Measurements from ENCODE around the gene ACYP1. TPM values are rescaled to one million over a fixed set of nuclear protein-coding genes. Genes with fewer than 3 reads are reported as not detected.
A peak's percentile ranks its signal among the peaks of the same experiment; 100 is the strongest.

The ACYP1 gene
- polyA plus RNA-seq, 1 of the 3 experiments (the other 2 are of a cell fraction), result 53.5 TPM

DNA sequence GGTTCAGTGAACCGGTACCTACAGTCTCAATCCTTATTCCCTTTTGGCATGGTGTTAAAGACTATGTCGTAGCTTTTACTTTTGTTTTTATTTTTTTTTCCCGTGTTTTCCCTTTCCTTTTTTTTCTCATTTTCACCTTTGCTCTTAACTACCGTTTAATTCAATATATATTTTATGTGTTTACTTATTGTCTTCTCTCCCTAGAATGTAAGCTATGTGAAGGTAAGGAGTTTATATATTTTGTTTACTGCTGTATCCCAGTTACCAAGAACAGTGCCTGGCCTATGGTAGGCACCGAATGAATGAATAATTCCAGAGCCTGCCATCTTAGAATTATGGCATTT, 12.3 kb downstream of the ACYP1 start:
- H3F3A ChIP-seq (replicated peaks; ENCODE audit: insufficient read depth), result peaks cover 31% of the 10 kb centered on the region
- peaks cover 13% of the 10 kb centered on the region for H3K79me2 ChIP-seq (ENCODE audit: insufficient read depth)
- H2AFZ ChIP-seq (ENCODE audit: low read depth), result peak overlapping the region; percentile 83; the same call in 1 of the 2 replicates
- peaks cover 8 to 12% of the 10 kb centered on the region in 2 experiments; a peak in 3 of 4 replicates for H3K4me1 ChIP-seq (ENCODE audit: control insufficient read depth in 1 of 2, insufficient read depth in 2 of 2, low read depth in 1 of 2, low read length in 1 of 2)
- peak overlapping the region; percentile 66 for H3K4me2 ChIP-seq
- no peaks in the 10 kb centered on the region for H3K27me3 ChIP-seq (ENCODE audit: insufficient read depth)
- H3K4me3 ChIP-seq (ENCODE audit: low read depth in 2 of 2, low read length in 1 of 2), result peak overlapping the region in 1 of 2 experiments; percentile 55; a peak in 2 of 4 replicates
- no peak for DNase-seq
- no peaks in the 10 kb centered on the region for H3K9me2 ChIP-seq
- no peaks in the 10 kb centered on the region for H3K9me3 ChIP-seq
- no peaks in the 10 kb centered on the region for H4K20me1 ChIP-seq (ENCODE audit: insufficient read depth)
- H3K27ac ChIP-seq (ENCODE audit: low read depth in 2 of 2, low read length in 1 of 2), result peak overlapping the region in 1 of 2 experiments; percentile 84; a peak in 2 of 4 replicates
- CTCF ChIA-PET, result interaction anchor here (1.2 kb wide), 2 partner anchors 12 to 106 kb away, joined by 4 to 6 read pairs; partner anchors contain the start of gene ACYP1
- TF ChIP-seq JUND (IDR thresholded peaks at IDR 0.05), result no peak
- TF ChIP-seq MXI1 (IDR thresholded peaks at IDR 0.05; ENCODE audit: low read depth, low read length), result no peak
- no peak for TF ChIP-seq NRF1 (IDR thresholded peaks at IDR 0.05; ENCODE audit: low read depth, low read length)
- TF ChIP-seq EZH2phosphoT487 (IDR thresholded peaks at IDR 0.05; ENCODE audit: borderline replicate concordance, low read depth), result no peak
- TF ChIP-seq, protein P1, sequence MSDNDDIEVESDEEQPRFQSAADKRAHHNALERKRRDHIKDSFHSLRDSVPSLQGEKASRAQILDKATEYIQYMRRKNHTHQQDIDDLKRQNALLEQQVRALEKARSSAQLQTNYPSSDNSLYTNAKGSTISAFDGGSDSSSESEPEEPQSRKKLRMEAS (IDR thresholded peaks at IDR 0.05; ENCODE audit: low read depth), result no peak
- no peak for TF ChIP-seq RFX5 (IDR thresholded peaks at IDR 0.05; ENCODE audit: low read length)
- TF ChIP-seq TCF12 (IDR thresholded peaks at IDR 0.05), result no peak
- no peak for TF ChIP-seq FOSL2 (IDR thresholded peaks at IDR 0.05; ENCODE audit: borderline replicate concordance, low read depth)
- no peak for TF ChIP-seq RCOR1 (IDR thresholded peaks at IDR 0.05; ENCODE audit: low read length)
- TF ChIP-seq GATA2 (CRISPR knock-in tag; IDR thresholded peaks at IDR 0.05), result no peak
- TF ChIP-seq, protein P2, sequence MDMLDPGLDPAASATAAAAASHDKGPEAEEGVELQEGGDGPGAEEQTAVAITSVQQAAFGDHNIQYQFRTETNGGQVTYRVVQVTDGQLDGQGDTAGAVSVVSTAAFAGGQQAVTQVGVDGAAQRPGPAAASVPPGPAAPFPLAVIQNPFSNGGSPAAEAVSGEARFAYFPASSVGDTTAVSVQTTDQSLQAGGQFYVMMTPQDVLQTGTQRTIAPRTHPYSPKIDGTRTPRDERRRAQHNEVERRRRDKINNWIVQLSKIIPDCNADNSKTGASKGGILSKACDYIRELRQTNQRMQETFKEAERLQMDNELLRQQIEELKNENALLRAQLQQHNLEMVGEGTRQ (IDR thresholded peaks at IDR 0.05; ENCODE audit: borderline replicate concordance, low read depth, low read length), result no peak
- TF ChIP-seq, protein P3, sequence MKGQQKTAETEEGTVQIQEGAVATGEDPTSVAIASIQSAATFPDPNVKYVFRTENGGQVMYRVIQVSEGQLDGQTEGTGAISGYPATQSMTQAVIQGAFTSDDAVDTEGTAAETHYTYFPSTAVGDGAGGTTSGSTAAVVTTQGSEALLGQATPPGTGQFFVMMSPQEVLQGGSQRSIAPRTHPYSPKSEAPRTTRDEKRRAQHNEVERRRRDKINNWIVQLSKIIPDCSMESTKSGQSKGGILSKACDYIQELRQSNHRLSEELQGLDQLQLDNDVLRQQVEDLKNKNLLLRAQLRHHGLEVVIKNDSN (IDR thresholded peaks at IDR 0.05; ENCODE audit: borderline replicate concordance, low read depth), result no peak
- no peak for TF ChIP-seq GABPA (IDR thresholded peaks at IDR 0.05; ENCODE audit: low read depth)
- no peak for TF ChIP-seq CHD2 (IDR thresholded peaks at IDR 0.05; ENCODE audit: low read length, partially characterized antibody)
- no peak for TF ChIP-seq ELF1 (IDR thresholded peaks at IDR 0.05)
- TF ChIP-seq, protein P4, sequence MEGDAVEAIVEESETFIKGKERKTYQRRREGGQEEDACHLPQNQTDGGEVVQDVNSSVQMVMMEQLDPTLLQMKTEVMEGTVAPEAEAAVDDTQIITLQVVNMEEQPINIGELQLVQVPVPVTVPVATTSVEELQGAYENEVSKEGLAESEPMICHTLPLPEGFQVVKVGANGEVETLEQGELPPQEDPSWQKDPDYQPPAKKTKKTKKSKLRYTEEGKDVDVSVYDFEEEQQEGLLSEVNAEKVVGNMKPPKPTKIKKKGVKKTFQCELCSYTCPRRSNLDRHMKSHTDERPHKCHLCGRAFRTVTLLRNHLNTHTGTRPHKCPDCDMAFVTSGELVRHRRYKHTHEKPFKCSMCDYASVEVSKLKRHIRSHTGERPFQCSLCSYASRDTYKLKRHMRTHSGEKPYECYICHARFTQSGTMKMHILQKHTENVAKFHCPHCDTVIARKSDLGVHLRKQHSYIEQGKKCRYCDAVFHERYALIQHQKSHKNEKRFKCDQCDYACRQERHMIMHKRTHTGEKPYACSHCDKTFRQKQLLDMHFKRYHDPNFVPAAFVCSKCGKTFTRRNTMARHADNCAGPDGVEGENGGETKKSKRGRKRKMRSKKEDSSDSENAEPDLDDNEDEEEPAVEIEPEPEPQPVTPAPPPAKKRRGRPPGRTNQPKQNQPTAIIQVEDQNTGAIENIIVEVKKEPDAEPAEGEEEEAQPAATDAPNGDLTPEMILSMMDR (IDR thresholded peaks at IDR 0.05), result no peak
- TF ChIP-seq TEAD4 (IDR thresholded peaks at IDR 0.05; ENCODE audit: borderline replicate concordance, insufficient read depth), result no peak
- TF ChIP-seq MEF2A (IDR thresholded peaks at IDR 0.05; ENCODE audit: borderline replicate concordance, low read depth), result no peak
- TF ChIP-seq, protein P5, sequence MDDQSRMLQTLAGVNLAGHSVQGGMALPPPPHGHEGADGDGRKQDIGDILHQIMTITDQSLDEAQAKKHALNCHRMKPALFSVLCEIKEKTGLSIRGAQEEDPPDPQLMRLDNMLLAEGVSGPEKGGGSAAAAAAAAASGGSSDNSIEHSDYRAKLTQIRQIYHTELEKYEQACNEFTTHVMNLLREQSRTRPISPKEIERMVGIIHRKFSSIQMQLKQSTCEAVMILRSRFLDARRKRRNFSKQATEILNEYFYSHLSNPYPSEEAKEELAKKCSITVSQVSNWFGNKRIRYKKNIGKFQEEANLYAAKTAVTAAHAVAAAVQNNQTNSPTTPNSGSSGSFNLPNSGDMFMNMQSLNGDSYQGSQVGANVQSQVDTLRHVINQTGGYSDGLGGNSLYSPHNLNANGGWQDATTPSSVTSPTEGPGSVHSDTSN (IDR thresholded peaks at IDR 0.05), result no peak
- whole genome bisulfite sequencing (ENCODE audit: low lambda C conversion rate), result 44% methylated on average over 5 of the region's 5 CpGs
- POLR2A ChIA-PET, result interaction anchor here (1.0 kb wide), 1 partner anchor 18 kb away, joined by 3 read pairs; the partner anchor contains the start of gene ZC2HC1C
- H3K36me3 ChIP-seq (replicated peaks in 1 of 2; ENCODE audit: control insufficient read depth in 1 of 2, insufficient read depth in 2 of 2, low read length in 1 of 2), result peaks cover 0 to 17% of the 10 kb centered on the region in 2 experiments
- peak overlapping the region; percentile 61 for H3K9ac ChIP-seq

Measured in SK-N-SH (cell line).